PC-3 (cell line): Measurements from ENCODE around the gene EMSY.

ENCODE experiments used
- EZH2phosphoT487 ChIP-seq: fragments of 300-600 bp; sonication (generic); IDR thresholded peaks from 2 replicates; pipeline ENCODE4 v1.6.1; 2018; ENCODE audit warnings: mild to moderate bottlenecking, antibody characterized with exemption, low read length, borderline replicate concordance
- TF ChIP-seq, protein P1 (sequence below): fragments of 300-600 bp; sonication (generic); conservative IDR thresholded peaks from 2 replicates; pipeline ENCODE4 v1.5.1; 2017; ENCODE audit warnings: antibody characterized with exemption, low read depth, mild to moderate bottlenecking, low read length

DNA sequence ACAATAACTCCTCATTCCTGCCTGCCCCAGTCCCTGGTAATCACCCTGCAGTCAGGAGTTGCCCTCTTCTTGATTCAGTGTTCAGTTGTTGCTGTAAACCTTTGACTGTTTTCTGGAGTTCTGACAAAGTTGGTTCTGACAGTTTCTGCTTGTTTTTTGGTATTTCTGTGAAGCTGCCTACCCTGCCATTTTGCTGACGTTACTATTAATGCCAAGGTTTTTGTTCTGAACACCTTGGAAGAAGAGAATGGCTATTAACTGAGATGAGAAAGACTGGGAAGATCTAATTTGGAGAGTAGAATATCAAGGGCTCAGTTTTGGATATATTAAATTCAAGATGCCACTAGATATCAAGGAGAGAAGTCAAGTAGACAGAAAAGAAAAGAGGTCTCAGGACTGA, 113.7 kb downstream of the EMSY start:
- TF ChIP-seq, protein P1, sequence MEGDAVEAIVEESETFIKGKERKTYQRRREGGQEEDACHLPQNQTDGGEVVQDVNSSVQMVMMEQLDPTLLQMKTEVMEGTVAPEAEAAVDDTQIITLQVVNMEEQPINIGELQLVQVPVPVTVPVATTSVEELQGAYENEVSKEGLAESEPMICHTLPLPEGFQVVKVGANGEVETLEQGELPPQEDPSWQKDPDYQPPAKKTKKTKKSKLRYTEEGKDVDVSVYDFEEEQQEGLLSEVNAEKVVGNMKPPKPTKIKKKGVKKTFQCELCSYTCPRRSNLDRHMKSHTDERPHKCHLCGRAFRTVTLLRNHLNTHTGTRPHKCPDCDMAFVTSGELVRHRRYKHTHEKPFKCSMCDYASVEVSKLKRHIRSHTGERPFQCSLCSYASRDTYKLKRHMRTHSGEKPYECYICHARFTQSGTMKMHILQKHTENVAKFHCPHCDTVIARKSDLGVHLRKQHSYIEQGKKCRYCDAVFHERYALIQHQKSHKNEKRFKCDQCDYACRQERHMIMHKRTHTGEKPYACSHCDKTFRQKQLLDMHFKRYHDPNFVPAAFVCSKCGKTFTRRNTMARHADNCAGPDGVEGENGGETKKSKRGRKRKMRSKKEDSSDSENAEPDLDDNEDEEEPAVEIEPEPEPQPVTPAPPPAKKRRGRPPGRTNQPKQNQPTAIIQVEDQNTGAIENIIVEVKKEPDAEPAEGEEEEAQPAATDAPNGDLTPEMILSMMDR: no peak
- no peak for TF ChIP-seq EZH2phosphoT487
